HepG2 (cell line): Measurements from ENCODE around the gene NFIC. TPM values are rescaled to one million over a fixed set of nuclear protein-coding genes. Genes with fewer than 3 reads are reported as not detected.

Source experiments
- ATF5 ChIP-seq: sonication (generic); formaldehyde crosslinking; IDR thresholded peaks from 2 replicates; pipeline ENCODE4 v1.4.0; 2020; ENCODE audit warnings: mild to moderate bottlenecking, low read depth, missing genetic modification reagents
- CEBPZ ChIP-seq: IDR thresholded peaks from 2 replicates; pipeline ENCODE4 v1.6.1; 2012; ENCODE audit warnings: low read length, improper control_type of control experiment
- GLI4 ChIP-seq: sonication (generic); formaldehyde crosslinking; IDR thresholded peaks from 2 replicates; pipeline ENCODE4 v1.5.1; 2020; ENCODE audit warnings: missing genetic modification reagents, mild to moderate bottlenecking, moderate library complexity, borderline replicate concordance
- HOXA3 ChIP-seq: sonication (generic); formaldehyde crosslinking; IDR thresholded peaks from 2 replicates; pipeline ENCODE4 v1.5.0; 2020; ENCODE audit warnings: missing genetic modification reagents
- KAT8 ChIP-seq: IDR thresholded peaks from 2 replicates; pipeline ENCODE4 v1.6.1; 2016; ENCODE audit warnings: missing genetic modification reagents, missing compliant biosample characterization
- NCOA5 ChIP-seq: sonication (generic); formaldehyde crosslinking; IDR thresholded peaks from 2 replicates; pipeline ENCODE4 v1.4.0; 2020; ENCODE audit warnings: missing genetic modification reagents
- PTBP1 ChIP-seq: fragments of 200-400 bp; formaldehyde crosslinking; IDR thresholded peaks from 2 replicates; pipeline ENCODE4 v1.6.1; 2018; ENCODE audit warnings: low read length, low read depth; ENCODE audit not compliant: poor library complexity, severe bottlenecking
- ZBTB2 ChIP-seq: sonication (generic); formaldehyde crosslinking; IDR thresholded peaks from 2 replicates; pipeline ENCODE4 v1.8.0; 2022; ENCODE audit warnings: low read depth, missing genetic modification reagents
- ZBTB40 ChIP-seq, 2 experiments: fragments of 450-650 bp in 1 of 2; sonication (generic) in 1 of 2; formaldehyde crosslinking in 1 of 2; IDR thresholded peaks; 2 replicates each; pipeline versions ENCODE4 v1.6.1 to v1.8.0; 2016 to 2022; ENCODE audit warnings: antibody characterized with exemption in 1 of 2, mild to moderate bottlenecking in 1 of 2, missing genetic modification reagents in 1 of 2
- ZNF276 ChIP-seq: sonication (generic); formaldehyde crosslinking; IDR thresholded peaks from 2 replicates; pipeline ENCODE4 v1.4.0; 2020; ENCODE audit warnings: mild to moderate bottlenecking, low read depth, missing genetic modification reagents
- polyA plus RNA-seq, 8 experiments: library from polyadenylated mRNA; depleted of rRNA in 3 of 8; stranded (reverse) in 7 of 8; unstranded in 1 of 8; fragments of >200 nt; fragmentation: Illumina TruSeq in 4 of 8; extraction: Trizol in 4 of 8; gene quantifications; 2 replicates each; pipeline versions ENCODE4 v1.2.1 to v1.2.3, GENCODE V29; 2011 to 2016; ENCODE audit warnings: low read depth in 4 of 8, missing spikeins in 1 of 8, mixed read lengths in 1 of 8; ENCODE audit not compliant: insufficient read depth in 1 of 8
- total RNA-seq, 5 experiments: library from RNA; depleted of rRNA; stranded (reverse); fragments of >200 nt; fragmentation: Illumina TruSeq; extraction: Trizol; gene quantifications; 2 replicates each; pipeline ENCODE4 v1.2.3, GENCODE V29; 2016; ENCODE audit warnings: low read depth in 1 of 5

Gene NFIC
- total and polyA plus RNA-seq, 2 of the 13 experiments (the other 11 are each of a cell fraction or from before 2014, with no cell fraction given) = 1.3 to 2.5 TPM

- TF ChIP-seq ZBTB40 (IDR thresholded peaks at IDR 0.05) (no peak), ZBTB40 (CRISPR knock-in tag; IDR thresholded peaks at IDR 0.05) (no peak; the same call in 1 of the 2 replicates), PTBP1 (no peak), ATF5 (no peak), ZNF276 (CRISPR knock-in tag) (no peak), KAT8 (CRISPR knock-in tag) (peak; percentile 71; the same call in 1 of the 2 replicates), NCOA5 (CRISPR knock-in tag) (no peak), GLI4 (peak; percentile 79; the same call in 1 of the 2 replicates), ZBTB2 (CRISPR knock-in tag) (no peak; the same call in 1 of the 2 replicates), HOXA3 (CRISPR knock-in tag) (peak; percentile 79), CEBPZ (no peak)
Observed at GRCh38 chr19:3398114-3398899, 31.9 kb downstream of the NFIC start (continued).
